Measurements from ENCODE around the gene CHD1.

GRCh38 chr5:98954392-98955028 is 25.7 kb upstream of the CHD1 start:
- TF ChIP-seq, protein P1, sequence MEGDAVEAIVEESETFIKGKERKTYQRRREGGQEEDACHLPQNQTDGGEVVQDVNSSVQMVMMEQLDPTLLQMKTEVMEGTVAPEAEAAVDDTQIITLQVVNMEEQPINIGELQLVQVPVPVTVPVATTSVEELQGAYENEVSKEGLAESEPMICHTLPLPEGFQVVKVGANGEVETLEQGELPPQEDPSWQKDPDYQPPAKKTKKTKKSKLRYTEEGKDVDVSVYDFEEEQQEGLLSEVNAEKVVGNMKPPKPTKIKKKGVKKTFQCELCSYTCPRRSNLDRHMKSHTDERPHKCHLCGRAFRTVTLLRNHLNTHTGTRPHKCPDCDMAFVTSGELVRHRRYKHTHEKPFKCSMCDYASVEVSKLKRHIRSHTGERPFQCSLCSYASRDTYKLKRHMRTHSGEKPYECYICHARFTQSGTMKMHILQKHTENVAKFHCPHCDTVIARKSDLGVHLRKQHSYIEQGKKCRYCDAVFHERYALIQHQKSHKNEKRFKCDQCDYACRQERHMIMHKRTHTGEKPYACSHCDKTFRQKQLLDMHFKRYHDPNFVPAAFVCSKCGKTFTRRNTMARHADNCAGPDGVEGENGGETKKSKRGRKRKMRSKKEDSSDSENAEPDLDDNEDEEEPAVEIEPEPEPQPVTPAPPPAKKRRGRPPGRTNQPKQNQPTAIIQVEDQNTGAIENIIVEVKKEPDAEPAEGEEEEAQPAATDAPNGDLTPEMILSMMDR (IDR thresholded peaks at IDR 0.05), result no peak
- TF ChIP-seq POLR2AphosphoS5 (IDR thresholded peaks at IDR 0.05; ENCODE audit: low read depth, low read length), result no peak
- TF ChIP-seq SIN3A (IDR thresholded peaks at IDR 0.05; ENCODE audit: borderline replicate concordance, insufficient read depth, low read depth, low read length), result no peak
- TF ChIP-seq TCF7L2 (IDR thresholded peaks at IDR 0.05; ENCODE audit: low read depth, low read length), result no peak

Measured in Panc1 (cell line).